NCI-H2081 treated with DMSO at 0.1 percent for 48 hours (cell line): Measurements from ENCODE around the gene CDX2.

Experiments used
- DNase-seq: peaks from one replicate; lab custom pipeline; 2025; lab: John Stamatoyannopoulos, UW

CDX2 gene

GRCh38 chr13:27928353-27928804 is 40.7 kb downstream of the CDX2 start:
- DNase-seq = no peak

DNA sequence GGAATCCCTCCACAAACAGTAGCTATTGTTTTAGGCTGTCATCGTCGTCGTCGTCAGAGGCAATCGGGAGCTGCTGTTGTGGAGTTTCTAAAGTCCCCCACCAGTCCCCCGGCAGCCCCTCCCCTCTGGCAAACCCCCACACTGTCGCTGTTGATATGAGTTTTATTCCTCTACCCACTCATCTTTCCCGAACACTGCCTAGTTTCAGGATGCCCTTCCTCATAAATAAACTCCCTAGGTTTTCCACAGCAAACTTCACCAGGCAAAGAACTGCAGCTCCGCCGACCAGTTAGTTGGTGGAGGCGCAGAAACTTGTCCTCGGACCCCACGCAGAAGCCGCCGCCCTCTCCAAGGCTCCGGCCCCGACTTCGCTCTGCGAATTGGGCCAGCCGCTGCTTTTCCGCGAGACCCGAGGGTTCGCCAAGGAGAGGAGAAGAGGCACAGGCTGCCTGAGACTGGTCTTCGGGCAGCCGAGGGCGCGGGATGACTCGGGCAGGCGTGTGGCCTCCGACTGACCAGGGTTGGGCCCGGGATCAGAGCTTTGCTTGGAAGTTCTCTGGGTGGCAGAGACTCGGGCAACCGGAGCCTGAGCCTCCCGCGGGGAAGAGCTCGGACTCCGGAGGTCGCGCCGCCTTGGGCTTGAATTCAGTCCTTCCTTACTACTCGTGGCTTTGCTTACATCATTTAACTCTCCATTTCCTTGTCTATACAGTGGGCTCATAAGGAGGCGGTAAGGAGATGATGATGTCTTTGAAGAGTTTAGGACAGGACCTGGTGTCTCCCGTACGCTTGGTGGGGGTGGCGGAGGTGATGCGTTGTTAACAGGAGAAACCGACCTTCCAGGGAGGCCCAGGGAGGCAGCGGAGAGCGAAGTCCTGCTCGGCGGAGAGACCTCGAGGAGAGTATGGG is 41.4 kb downstream of the CDX2 start:
- DNase-seq = no peak

DNA sequence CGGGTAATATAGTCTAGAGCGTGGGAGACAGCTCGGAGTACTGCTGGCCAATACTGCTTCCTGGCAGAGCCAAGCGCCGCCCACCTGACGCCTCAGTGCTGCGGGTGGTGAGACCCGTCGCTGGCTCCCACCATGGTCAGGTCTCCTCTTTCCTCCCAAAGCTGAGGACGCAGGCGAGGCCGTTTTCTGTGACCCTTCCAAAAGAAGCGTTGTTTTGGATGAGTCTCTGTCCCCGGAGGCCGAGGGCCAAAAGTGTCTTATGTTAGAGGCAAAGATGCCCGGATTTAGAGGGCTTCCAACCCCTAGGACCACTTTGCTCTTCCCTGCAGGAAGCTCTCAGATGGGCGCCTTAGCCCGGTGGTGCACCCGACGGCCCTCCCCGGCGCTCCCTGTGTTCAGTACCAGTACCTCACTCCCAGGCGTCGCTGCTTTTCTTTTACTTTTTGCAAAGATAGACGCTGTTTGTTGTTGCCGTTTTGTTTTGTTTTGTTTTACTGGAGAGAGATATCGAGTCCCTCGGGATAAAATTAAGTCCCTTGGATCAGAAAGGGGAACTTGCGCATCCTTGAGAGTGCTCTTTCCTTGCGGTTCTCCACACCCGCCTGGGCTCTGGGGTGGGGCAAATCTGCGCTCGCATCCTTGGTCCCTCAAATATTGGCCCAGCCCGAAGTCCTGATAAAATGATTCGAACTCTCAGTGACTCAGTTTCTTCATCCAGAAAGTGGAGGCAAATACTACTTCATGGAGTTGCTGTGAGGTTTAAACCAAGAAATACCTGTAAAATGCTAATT is 42.3 kb downstream of the CDX2 start:
- no peak for DNase-seq

- DNase-seq = no peak
Measured at GRCh38 chr13:27925220-27925991, 43.7 kb downstream of the CDX2 start.

- DNase-seq = no peak
Measured at GRCh38 chr13:27924529-27925141, 44.5 kb downstream of the CDX2 start.

DNA sequence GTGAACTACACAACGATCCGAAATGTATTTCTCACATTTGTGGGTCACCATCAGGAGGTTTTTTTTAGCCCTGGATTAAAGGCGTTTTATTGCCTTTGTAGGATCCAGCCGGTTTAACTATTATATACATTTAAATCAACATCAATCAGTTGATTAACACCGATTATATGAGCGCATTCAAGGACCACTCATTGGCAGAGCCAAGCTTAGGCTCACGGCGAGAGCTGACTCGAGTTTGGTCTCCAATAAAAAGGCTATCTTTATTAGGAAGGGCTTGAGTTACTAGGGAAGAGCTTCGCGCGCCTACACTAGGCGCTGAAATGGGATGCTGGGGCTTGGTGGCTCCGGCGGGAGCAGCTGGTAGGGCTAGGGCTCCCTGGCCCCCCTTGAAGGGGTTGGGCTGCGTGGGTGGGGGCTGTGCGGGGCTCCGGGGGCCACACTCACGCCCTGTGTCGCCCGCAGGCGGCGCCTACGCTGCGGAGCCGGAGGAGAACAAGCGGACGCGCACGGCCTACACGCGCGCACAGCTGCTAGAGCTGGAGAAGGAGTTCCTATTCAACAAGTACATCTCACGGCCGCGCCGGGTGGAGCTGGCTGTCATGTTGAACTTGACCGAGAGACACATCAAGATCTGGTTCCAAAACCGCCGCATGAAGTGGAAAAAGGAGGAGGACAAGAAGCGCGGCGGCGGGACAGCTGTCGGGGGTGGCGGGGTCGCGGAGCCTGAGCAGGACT is 45.2 kb downstream of the CDX2 start:
- no peak for DNase-seq

- no peak for DNase-seq
Measured at GRCh38 chr13:27922883-27923612, 46.1 kb downstream of the CDX2 start.

DNA sequence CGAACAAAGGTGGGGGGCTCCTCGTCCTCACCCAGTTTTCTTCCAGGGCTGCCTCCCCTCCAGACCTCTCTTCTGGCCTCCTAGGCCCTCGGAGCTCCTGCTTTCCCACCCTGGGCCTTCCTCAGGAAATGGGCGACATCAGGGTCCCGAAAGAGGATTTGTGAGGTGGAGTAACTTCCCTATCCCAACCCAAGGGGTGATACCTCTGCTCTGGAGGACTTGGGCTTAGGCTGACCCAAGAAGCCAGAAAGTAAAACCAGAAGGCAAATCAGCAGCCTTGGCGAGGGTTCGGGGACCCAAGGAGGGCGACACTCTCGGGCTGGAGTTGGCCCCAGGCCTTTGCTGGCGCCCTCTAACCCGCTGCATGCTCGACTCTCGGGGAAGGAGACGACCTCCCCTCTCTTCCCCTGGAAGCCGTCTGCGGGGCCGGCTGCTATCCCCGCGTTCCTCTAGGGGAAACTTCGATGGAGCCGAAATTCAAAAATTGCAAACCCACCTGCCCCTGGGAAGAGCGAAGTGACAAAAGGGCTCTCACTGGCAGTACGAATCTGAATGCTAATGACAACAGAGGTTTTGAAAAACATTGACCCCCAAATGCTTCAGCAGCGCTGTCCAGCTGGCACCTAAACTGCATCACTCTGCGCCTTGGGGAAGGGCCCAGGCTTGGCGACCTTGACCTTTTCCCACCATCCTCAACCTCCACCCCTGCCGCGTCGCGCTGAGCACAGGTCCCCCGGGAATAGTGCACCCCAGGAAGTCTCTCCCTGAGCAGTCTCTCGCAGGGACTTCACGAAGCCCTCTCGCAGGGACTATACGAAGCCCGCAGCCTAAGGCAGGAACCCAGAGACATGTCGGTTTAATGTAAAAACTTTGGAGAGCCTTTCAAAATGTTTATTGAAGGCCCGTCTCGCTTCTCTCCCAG is 46.9 kb downstream of the CDX2 start:
- no peak for DNase-seq

DNA sequence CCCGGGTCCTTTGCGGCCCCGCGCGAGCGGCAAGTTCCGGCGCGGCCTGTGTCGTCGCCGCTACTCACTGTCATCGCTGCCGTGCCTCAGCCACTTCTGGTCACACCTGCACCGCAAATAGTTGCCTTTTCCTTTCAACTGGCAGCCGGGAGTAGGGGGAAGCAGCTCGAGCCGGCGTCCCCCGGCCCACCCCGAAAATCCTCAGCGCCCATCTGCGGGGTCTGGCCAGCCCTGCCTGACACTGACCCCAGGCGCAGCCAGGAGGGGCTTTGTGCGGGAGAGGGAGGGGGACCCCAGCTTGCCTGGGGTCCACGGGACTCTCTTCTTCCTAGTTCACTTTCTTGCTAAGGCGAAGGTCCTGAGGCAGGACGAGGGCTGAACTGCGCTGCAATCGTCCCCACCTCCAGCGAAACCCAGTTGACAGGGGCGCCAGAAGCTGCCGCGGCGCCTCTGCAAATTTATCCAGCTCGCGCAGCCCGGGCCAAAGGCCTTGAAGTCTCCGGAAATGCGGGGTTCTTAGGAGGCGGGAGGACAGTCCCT is 47.6 kb downstream of the CDX2 start:
- DNase-seq = no peak

- no peak for DNase-seq
Measured at GRCh38 chr13:27920677-27921420, 48.3 kb downstream of the CDX2 start.

DNA sequence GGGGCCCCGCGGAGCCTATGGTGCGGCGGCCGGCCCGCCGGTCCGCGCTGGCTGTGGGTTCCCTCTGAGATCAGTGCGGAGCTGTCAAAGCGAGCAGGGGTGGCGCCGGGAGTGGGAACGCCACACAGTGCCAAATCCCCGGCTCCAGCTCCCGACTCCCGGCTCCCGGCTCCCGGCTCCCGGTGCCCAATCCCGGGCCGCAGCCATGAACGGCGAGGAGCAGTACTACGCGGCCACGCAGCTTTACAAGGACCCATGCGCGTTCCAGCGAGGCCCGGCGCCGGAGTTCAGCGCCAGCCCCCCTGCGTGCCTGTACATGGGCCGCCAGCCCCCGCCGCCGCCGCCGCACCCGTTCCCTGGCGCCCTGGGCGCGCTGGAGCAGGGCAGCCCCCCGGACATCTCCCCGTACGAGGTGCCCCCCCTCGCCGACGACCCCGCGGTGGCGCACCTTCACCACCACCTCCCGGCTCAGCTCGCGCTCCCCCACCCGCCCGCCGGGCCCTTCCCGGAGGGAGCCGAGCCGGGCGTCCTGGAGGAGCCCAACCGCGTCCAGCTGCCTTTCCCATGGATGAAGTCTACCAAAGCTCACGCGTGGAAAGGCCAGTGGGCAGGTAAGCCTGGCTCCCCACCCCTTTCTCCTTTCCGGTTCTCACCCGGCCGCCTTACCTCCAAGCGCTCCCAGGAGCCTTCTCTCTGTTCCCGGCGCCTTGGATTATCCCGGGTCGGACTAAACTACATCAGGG is 49.0 kb downstream of the CDX2 start, which contains the start of gene PDX1:
Gene PDX1, plus strand, starts transcription at position 67 of the 743 bp plus-strand sequence. Its CDS starts 139 bp downstream, at position 206.
- no peak for DNase-seq

- DNase-seq = peak; percentile 13
Measured at GRCh38 chr13:27919659-27919933, 49.5 kb downstream of the CDX2 start.

GRCh38 chr13:27918918-27919658 is 50.0 kb downstream of the CDX2 start:
- no peak for DNase-seq

DNA sequence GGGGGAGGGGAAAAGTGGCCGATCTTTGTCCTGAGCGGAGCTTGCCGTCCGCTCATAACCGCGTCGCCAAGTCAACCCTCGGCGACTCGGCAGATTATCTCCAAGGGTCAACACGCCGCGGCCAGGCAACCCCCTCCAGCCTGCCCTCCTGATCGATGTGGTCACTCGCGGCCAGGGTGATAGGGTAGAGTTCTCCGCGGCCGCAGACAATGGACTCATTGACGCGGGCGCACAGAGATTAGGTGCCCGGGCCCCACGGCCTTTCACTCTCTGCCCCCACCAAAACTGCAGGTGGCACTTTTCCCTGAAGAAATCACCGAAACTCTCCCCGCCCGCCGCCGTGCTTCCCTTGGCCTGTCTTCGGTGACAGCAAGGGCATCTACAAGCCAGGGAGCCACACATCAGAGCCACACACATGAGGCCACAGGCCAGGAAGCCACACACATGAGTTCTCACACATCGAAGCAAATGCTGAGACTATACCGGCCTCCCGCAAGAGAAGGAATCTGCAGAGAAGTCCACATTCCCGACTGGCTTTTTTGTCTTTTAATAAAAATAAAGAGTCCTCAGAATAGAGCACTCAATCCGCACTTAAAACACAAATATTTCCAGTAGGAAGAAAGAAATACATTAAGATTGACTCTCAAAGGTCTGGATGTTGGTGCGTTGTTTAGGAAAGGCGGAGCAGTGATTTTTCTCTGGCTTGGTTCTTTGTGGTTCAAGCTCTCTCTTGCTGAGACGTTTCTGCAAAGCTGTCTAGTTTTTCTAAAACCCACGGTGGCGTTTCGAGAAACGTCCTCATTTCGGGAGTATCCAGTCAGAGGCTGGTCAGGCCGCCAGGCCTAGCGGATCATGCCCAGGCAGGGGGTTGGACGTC is 50.8 kb downstream of the CDX2 start:
- DNase-seq = no peak

DNA sequence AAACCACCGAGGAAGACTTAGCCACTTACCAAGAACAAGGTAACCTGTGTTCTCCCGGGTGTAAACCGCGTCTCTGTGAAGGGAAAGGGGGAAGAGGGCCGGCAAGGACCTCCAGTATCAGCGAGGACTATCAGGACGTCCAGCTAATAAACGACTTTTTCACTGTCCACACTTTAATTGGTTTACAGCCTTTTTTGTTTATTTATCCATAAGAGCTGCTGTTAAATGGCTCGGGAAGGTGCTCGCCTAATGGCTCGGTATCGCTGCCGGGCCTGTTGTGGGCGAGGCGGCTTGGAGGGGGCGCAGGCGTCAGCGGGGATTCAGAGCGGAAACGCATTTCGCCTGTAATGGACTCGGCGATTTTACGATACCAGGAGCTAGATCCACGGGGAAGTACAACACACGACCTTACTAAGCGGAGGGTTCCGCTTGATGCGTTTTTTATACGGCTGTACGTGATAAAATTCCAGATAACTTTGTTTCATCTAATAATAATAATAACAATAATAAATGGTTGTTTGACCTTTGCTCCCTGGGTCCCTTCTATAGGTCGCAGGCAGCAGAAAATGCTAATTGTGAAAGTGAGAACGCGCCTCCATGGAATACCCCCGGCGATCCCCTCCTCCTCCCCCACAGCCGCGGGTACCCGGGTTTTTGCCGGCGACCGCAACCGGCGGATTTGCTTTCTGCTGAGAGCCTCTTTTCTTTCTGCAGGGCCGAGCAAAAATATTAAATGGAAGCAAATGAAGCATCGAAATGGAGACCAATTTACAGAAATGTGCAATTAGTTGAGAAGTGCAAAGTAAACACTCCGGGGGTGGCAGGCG is 51.8 kb downstream of the CDX2 start:
- no peak for DNase-seq
